Jurkat, Clone E6-1 (cell line): ENCODE data around the gene ALDH18A1.

Experiments
- DNase-seq: peaks from one replicate; pipeline ENCODE4 v3.0.0-alpha.2; 2011; ENCODE audit warnings: low read depth, low spot score
- H3K4me3 ChIP-seq: 2 replicates; pipeline ENCODE4 v1.5.1; 2011; ENCODE audit warnings: mild to moderate bottlenecking, low read length, control low read depth, moderate library complexity

Gene ALDH18A1

GRCh38 chr10:95601116-95601719, 55.3 kb downstream of the ALDH18A1 start:
- DNase-seq: peak; percentile 56
- H3K4me3 ChIP-seq: no peak overlapping the region

DNA sequence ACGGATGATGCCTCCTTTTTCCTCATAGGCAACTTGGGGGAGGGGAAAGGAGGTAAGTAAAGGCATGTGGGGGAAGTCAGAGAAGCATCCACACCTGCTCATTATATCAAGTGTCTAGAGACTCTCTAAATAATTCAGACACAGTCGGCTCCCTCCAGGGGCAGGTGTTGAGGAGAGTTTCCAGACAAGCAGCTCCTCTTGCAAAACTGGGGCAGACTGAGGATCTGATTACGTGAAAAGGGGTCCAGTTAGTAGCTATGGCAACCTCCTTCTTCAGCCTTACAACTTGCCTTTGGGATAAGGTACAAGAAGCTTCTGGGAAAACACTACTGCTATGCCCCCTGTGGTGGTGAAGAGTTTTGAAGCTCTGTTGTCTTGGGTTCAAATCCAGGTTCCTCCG, 56.4 kb downstream of the ALDH18A1 start:
- DNase-seq: no peak
- H3K4me3 ChIP-seq: no peak overlapping the region

GRCh38 chr10:95597788-95598187, 58.7 kb downstream of the ALDH18A1 start:
- H3K4me3 ChIP-seq: no peak overlapping the region
- DNase-seq: no peak

- H3K4me3 ChIP-seq: no peak overlapping the region
- DNase-seq: no peak
Observed at GRCh38 chr10:95588025-95588424, 68.5 kb downstream of the ALDH18A1 start.

GRCh38 chr10:95579835-95580535, 76.5 kb downstream of the ALDH18A1 start:
- no peak overlapping the region for H3K4me3 ChIP-seq
- DNase-seq: no peak

DNA sequence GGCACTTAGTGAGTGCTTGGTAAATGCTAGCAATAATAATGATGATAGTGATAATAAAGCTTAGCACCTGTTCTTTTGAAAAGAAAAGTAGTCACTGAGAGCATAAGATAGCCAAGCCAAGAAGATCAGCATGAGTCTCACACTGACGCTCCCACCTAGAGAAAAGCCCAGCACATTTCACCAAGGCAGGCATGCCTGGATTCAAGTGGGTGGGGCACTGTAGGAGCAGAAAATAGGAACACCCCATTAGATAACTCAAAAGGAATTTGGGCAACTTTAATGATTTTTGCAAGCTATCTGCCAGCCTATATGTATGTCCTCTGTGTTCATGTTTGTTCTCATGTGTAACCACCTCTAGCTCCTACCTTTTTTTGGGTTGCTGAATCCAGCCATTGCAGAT, 77.2 kb downstream of the ALDH18A1 start:
- no peak overlapping the region for H3K4me3 ChIP-seq
- DNase-seq: no peak

- no peak overlapping the region for H3K4me3 ChIP-seq
- DNase-seq: no peak
Observed at GRCh38 chr10:95578619-95579018, 77.9 kb downstream of the ALDH18A1 start.

GRCh38 chr10:95574649-95575365, 81.7 kb downstream of the ALDH18A1 start:
- H3K4me3 ChIP-seq: no peak overlapping the region
- DNase-seq: no peak

DNA sequence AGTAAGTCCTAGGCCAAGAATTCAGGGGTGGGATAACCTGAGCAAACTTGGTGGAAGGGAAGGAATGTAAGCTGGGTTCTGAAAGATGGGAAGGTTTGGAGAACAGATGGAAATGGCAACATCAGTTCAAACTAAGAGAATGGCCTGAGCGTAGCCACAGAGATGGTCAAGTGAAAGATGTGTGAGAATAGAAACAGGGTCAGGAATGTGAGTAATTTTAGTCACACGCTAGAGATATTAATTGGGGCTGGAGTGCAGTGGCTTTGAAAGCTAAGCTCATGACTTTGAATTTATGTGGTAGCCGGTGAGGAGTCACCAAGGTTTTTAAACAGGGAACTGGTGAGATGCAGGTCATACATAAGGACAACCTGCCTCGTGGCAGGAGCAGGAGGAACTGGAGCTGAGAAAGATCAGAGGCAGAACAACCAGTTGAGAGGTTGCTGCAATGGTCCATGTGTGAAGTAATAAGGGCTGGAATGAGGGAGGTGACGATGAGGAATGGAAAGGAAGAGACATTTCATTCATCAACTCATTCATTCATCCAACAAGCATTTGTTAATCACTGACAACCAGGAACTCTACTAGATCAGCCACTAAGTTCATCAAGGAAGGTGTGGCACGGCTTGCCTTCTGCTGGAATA, 82.4 kb downstream of the ALDH18A1 start:
- H3K4me3 ChIP-seq: no peak overlapping the region

GRCh38 chr10:95573527-95573926, 83.0 kb downstream of the ALDH18A1 start:
- no peak overlapping the region for H3K4me3 ChIP-seq
- DNase-seq: no peak

More for the DNA sequence above, 82.4 kb downstream of the ALDH18A1 start:
- no peak for DNase-seq

DNA sequence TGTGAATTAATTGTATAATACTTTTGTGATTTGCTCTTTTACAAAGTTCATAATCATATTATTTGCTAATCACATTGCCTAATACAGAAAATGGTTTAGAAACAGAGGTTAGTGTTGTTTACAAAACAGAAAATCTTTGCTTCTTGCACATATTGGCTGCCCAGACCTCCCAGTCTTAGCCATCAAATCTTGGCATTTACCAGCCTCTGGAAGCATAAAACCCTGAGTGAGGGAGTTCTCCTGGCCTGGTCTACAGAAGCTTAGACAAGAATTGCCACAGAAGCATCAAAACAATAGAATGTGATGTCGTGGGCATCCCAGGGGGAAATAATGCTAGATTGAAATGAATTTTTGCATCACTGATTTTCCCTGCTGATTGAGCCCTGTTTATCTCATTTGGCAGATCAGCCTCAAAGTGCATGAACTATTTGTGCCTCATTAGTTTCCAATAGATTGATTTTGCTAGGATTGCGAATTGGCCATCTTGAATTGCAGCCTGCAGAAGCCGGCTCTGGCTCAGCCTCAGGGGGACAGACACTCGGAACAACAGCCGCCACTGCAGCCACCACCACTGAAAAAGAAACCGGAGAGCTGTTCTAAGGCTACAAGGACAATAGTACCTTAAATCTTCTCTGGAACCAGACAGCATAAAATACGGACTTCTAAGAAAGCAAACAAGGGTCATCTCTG, 84.2 kb downstream of the ALDH18A1 start:
- H3K4me3 ChIP-seq: no peak overlapping the region
- DNase-seq: no peak

- no peak for DNase-seq
- H3K4me3 ChIP-seq: no peak overlapping the region
Observed at GRCh38 chr10:95571390-95571789, 85.1 kb downstream of the ALDH18A1 start.

DNA sequence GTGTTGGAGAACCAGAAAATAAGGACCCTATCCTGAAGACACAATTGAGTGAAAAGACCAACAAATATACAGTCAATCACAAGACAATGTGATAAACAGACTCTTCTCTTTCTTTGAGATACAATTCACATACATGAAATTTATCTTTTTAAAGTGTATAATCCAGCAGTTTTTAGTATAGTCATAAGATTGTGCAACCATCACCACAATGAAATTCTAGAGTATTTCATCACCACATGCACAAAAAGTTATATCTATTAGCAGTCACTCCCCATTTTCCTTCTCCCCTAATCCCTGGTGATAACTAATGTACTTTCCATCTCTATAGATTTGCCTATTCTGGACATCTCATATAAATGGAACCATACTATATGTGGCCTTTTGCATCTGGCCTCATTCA, 87.1 kb downstream of the ALDH18A1 start:
- no peak for DNase-seq

GRCh38 chr10:95567903-95568630, 88.4 kb downstream of the ALDH18A1 start:
- DNase-seq: no peak
- H3K4me3 ChIP-seq: no peak overlapping the region

More for the DNA sequence above, 87.1 kb downstream of the ALDH18A1 start:
- no peak overlapping the region for H3K4me3 ChIP-seq

- H3K4me3 ChIP-seq: no peak overlapping the region
- no peak for DNase-seq
Observed at GRCh38 chr10:95566136-95566535, 90.4 kb downstream of the ALDH18A1 start.

- H3K4me3 ChIP-seq: no peak overlapping the region
- DNase-seq: no peak
Observed at GRCh38 chr10:95565336-95565735, 91.2 kb downstream of the ALDH18A1 start.

DNA sequence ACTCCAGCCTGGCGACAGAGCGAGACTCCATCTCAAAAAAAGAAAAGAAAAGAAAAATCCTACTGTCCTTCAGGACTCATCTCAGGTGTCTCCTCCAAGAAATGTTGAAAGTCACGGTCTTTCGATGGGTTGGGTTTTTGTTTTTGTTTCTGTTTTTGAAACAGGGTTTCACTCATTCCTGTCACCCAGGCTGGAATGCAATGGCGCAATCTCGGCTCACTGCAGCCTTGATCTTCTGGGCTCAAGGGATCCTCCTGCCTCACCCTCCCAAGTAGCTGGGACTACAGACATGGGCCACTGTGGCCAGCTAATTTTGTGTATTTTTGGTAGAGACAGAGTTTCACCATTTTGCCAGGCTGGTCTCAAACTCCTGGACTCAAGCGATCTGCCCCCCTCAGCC, 92.2 kb downstream of the ALDH18A1 start:
- H3K4me3 ChIP-seq: no peak overlapping the region
- no peak for DNase-seq

DNA sequence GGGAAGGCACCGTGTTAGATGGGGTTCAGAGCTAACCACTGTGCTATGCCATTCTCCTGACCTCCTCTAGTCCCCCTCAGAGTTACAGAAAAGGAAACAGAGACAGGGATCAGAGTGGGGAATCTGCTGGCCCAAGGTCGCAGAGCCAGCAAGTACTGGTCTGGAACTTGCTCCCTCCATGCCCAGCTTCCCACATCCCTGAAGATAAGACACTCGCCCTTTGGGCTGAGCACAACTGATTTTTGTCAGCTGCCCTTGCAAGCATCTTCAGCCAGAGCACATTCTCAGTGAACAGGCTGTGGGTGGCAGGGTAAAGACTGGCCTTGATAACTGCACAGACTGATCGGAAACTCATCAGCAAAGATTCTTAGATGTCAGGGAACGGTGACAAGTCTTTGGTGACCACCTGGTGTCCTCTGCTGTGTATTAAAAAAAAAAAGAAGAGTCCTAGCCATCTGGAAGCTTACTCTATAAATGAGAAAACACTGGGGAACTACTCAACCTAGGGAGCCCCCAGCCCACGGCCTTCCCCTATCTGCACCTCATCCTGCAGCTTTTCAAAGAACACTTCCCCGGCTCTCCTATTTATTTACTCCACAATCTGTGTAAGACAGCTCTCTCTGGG, 94.1 kb downstream of the ALDH18A1 start:
- no peak overlapping the region for H3K4me3 ChIP-seq
- no peak for DNase-seq
